Measurements from ENCODE around the gene TARS3. TPM values are rescaled to one million over a fixed set of nuclear protein-coding genes. Genes with fewer than 3 reads are reported as not detected.
"Not testable (repeated sequence)": the region's sequence is repeated elsewhere in the genome, so short reads cannot be mapped to it uniquely, and the experiment has no call there.

Gene TARS3
- total RNA-seq, 1 donor from 2014 or later: 21.5 TPM

- H3K36me3 Mint-ChIP-seq (ENCODE audit: insufficient read depth); H3K27ac Mint-ChIP-seq; H3K27me3 Mint-ChIP-seq; DNase-seq (ENCODE audit: low spot score, unreplicated experiment); H3K4me1 Mint-ChIP-seq (ENCODE audit: low read depth); H3K9me3 Mint-ChIP-seq (ENCODE audit: low read depth): not testable (repeated sequence)
- peak overlapping the region; percentile 66 for H3K4me3 Mint-ChIP-seq (ENCODE audit: low read depth)
Observed at GRCh38 chr15:101746716-101747082, 22.4 kb upstream of the TARS3 start.

- DNase-seq (ENCODE audit: low spot score, unreplicated experiment); H3K27ac Mint-ChIP-seq; H3K36me3 Mint-ChIP-seq (ENCODE audit: insufficient read depth); H3K27me3 Mint-ChIP-seq; H3K4me3 Mint-ChIP-seq (ENCODE audit: low read depth); H3K4me1 Mint-ChIP-seq (ENCODE audit: low read depth); H3K9me3 Mint-ChIP-seq (ENCODE audit: low read depth): not testable (repeated sequence)
Observed at GRCh38 chr15:101734837-101735236, 10.6 kb upstream of the TARS3 start.

GRCh38 chr15:101733545-101733944 lies 9.3 kb upstream of the TARS3 start:
- Mint-ChIP-seq H3K36me3 (ENCODE audit: insufficient read depth) (no peaks in the 10 kb centered on the region), H3K4me1 (ENCODE audit: low read depth) (no peaks in the 10 kb centered on the region), H3K9me3 (ENCODE audit: low read depth) (no peaks in the 10 kb centered on the region), H3K27me3 (no peaks in the 10 kb centered on the region), H3K4me3 (ENCODE audit: low read depth) (no peak overlapping the region), H3K27ac (no peak overlapping the region)
- no peak for DNase-seq (ENCODE audit: low spot score, unreplicated experiment)
- no peak for TF ChIP-seq CTCF (IDR thresholded peaks at IDR 0.05; ENCODE audit: unreplicated experiment)

GRCh38 chr15:101732772-101733171 lies 8.5 kb upstream of the TARS3 start:
- no peak for TF ChIP-seq CTCF (IDR thresholded peaks at IDR 0.05; ENCODE audit: unreplicated experiment)
- Mint-ChIP-seq H3K9me3 (ENCODE audit: low read depth) (no peaks in the 10 kb centered on the region), H3K27ac (no peak overlapping the region), H3K36me3 (ENCODE audit: insufficient read depth) (no peaks in the 10 kb centered on the region), H3K27me3 (no peaks in the 10 kb centered on the region), H3K4me1 (ENCODE audit: low read depth) (no peaks in the 10 kb centered on the region), H3K4me3 (ENCODE audit: low read depth) (no peak overlapping the region)
- DNase-seq (ENCODE audit: low spot score, unreplicated experiment): no peak

GRCh38 chr15:101731746-101732145 lies 7.5 kb upstream of the TARS3 start:
- no peaks in the 10 kb centered on the region for H3K9me3 Mint-ChIP-seq (ENCODE audit: low read depth)
- no peak for TF ChIP-seq CTCF (IDR thresholded peaks at IDR 0.05; ENCODE audit: unreplicated experiment)
- H3K27ac Mint-ChIP-seq: no peak overlapping the region
- H3K36me3 Mint-ChIP-seq (ENCODE audit: insufficient read depth): no peaks in the 10 kb centered on the region
- DNase-seq (ENCODE audit: low spot score, unreplicated experiment): no peak
- no peaks in the 10 kb centered on the region for H3K4me1 Mint-ChIP-seq (ENCODE audit: low read depth)
- H3K27me3 Mint-ChIP-seq: no peaks in the 10 kb centered on the region
- no peak overlapping the region for H3K4me3 Mint-ChIP-seq (ENCODE audit: low read depth)

GRCh38 chr15:101727186-101727585 lies 2.9 kb upstream of the TARS3 start:
- H3K27ac Mint-ChIP-seq: no peak overlapping the region
- H3K36me3 Mint-ChIP-seq (ENCODE audit: insufficient read depth): peaks cover 1% of the 10 kb centered on the region
- TF ChIP-seq CTCF (IDR thresholded peaks at IDR 0.05; ENCODE audit: unreplicated experiment): no peak

More at GRCh38 chr15:101727186-101727585, 2.9 kb upstream of the TARS3 start:
- Mint-ChIP-seq H3K27me3 (no peaks in the 10 kb centered on the region), H3K4me3 (ENCODE audit: low read depth) (no peak overlapping the region), H3K4me1 (ENCODE audit: low read depth) (peaks cover 5% of the 10 kb centered on the region), H3K9me3 (ENCODE audit: low read depth) (no peaks in the 10 kb centered on the region)
- DNase-seq (ENCODE audit: low spot score, unreplicated experiment): no peak
